Tibial nerve (tissue), 4 donors: Measurements from ENCODE around the gene ANKRD30B.
"Not testable (repeated sequence)": the region's sequence is repeated elsewhere in the genome, so short reads cannot be mapped to it uniquely, and the experiment has no call there.

Source experiments
- CTCF ChIP-seq, 5 experiments: fragments of 200-600 bp in 3 of 5; fragments of 450-650 bp in 2 of 5; sonication (generic) in 3 of 5; IDR thresholded peaks; one replicate each; pipeline ENCODE4 v1.5.1; 2016 to 2019; ENCODE audit warnings: antibody characterized with exemption in 5 of 5, mild to moderate bottlenecking in 3 of 5, moderate library complexity in 2 of 5
- EP300 ChIP-seq, 2 donors: sonication (generic); formaldehyde crosslinking; IDR thresholded peaks; one replicate each; pipeline ENCODE4 v1.6.1; 2017; ENCODE audit warnings: antibody characterized with exemption in 2 of 2, mild to moderate bottlenecking in 1 of 2
- POLR2A ChIP-seq, 2 donors: fragments of 450-650 bp; IDR thresholded peaks; one replicate each; pipeline ENCODE4 v1.6.1; 2017; ENCODE audit warnings: antibody characterized with exemption in 2 of 2, mild to moderate bottlenecking in 2 of 2, moderate library complexity in 2 of 2

DNA sequence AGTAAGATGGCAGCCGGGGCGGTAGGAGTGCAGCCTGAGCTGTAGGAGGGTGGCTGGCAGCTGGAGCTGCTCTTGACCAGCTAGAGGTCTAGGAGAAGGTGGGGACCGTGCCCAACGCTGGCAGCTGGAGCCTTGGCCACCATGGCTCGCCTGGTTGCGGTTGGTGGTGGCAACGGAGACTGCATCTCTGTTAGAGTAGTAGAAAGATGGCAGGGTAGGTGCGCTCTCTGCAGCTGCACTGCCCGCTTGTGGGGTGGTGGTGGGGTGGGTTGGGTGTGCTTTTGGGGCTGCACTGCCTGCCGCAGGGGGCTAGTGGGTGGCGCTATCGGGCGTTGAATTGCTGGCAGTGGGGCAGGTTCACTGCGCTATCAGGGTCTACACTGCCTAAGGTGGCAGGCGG lies 118.5 kb downstream of the ANKRD30B start:
- TF ChIP-seq POLR2A, CTCF, EP300 (IDR thresholded peaks at IDR 0.05): not testable (repeated sequence)
